GM23338 (cell line): ENCODE measurements around the gene TEKT5. TPM values are rescaled to one million over a fixed set of nuclear protein-coding genes. Genes with fewer than 3 reads are reported as not detected.

Source experiments
- ATAC-seq: fragments of 200-7000 bp; cut with Tn5 transposase; 3 replicates; pipeline ENCODE4 v1.9.1; 2020
- DNase-seq: peaks from one replicate; pipeline ENCODE4 v3.0.0-alpha.2; 2015; ENCODE audit warnings: low spot score
- H2AFZ ChIP-seq: fragments of 200-600 bp; sonication (generic); 2 replicates; pipeline ENCODE4 v1.8.0; 2016; ENCODE audit warnings: antibody characterized with exemption, mild to moderate bottlenecking, moderate library complexity
- H3F3A ChIP-seq: fragments of 200-600 bp; sonication (generic); replicated peaks from 2 replicates; pipeline ENCODE4 v1.8.0; 2017; ENCODE audit warnings: antibody characterized with exemption, mixed run types, low read depth
- H3K27ac ChIP-seq: fragments of 200-600 bp; sonication (generic); 2 replicates; pipeline ENCODE4 v1.6.1; 2016; ENCODE audit warnings: low read depth
- H3K27me3 ChIP-seq: fragments of 200-600 bp; sonication (generic); 2 replicates; pipeline ENCODE4 v1.8.0; 2016; ENCODE audit warnings: mild to moderate bottlenecking, mixed run types, moderate library complexity; ENCODE audit not compliant: insufficient read depth
- H3K36me3 ChIP-seq: fragments of 200-600 bp; sonication (generic); 2 replicates; pipeline ENCODE4 v1.8.0; 2016; ENCODE audit warnings: mild to moderate bottlenecking; ENCODE audit not compliant: insufficient read depth
- H3K4me1 ChIP-seq: fragments of 200-600 bp; sonication (generic); 2 replicates; pipeline ENCODE4 v1.8.0; 2016; ENCODE audit warnings: mild to moderate bottlenecking, moderate library complexity; ENCODE audit not compliant: insufficient read depth
- H3K4me2 ChIP-seq: fragments of 200-600 bp; sonication (generic); 2 replicates; pipeline ENCODE4 v1.7.1; 2017; ENCODE audit warnings: mixed run types
- H3K4me3 ChIP-seq: fragments of 200-600 bp; sonication (generic); 2 replicates; pipeline ENCODE4 v1.6.1; 2016; ENCODE audit warnings: mixed run types
- H3K79me2 ChIP-seq: fragments of 200-600 bp; sonication (generic); replicated peaks from 2 replicates; pipeline ENCODE4 v1.8.0; 2017; ENCODE audit warnings: mild to moderate bottlenecking; ENCODE audit not compliant: insufficient read depth
- H3K9me2 ChIP-seq: fragments of 200-600 bp; sonication (generic); 2 replicates; pipeline ENCODE4 v1.8.0; 2017; ENCODE audit not compliant: insufficient read depth
- H4K20me1 ChIP-seq: fragments of 200-600 bp; sonication (generic); replicated peaks from 2 replicates; pipeline ENCODE4 v1.8.0; 2017; ENCODE audit warnings: mild to moderate bottlenecking; ENCODE audit not compliant: insufficient read depth
- H3K27ac Mint-ChIP-seq: 2 replicates; pipeline ENCODE4 v1.8.0; 2020; ENCODE audit warnings: inconsistent platforms, mild to moderate bottlenecking, moderate library complexity, mixed read lengths
- H3K27me3 Mint-ChIP-seq: 3 replicates; pipeline ENCODE4 v1.8.0; 2022; ENCODE audit warnings: low read depth, mild to moderate bottlenecking, moderate library complexity, mixed read lengths, inconsistent platforms; ENCODE audit not compliant: insufficient read depth, poor library complexity
- H3K36me3 Mint-ChIP-seq: 3 replicates; pipeline ENCODE4 v1.8.0; 2021; ENCODE audit warnings: low read depth, mild to moderate bottlenecking, inconsistent platforms, moderate library complexity, mixed read lengths
- H3K4me1 Mint-ChIP-seq: 3 replicates; pipeline ENCODE4 v1.8.0; 2020; ENCODE audit warnings: mild to moderate bottlenecking, inconsistent platforms, mixed read lengths
- H3K4me3 Mint-ChIP-seq: 3 replicates; pipeline ENCODE4 v1.8.0; 2021; ENCODE audit warnings: moderate library complexity, mild to moderate bottlenecking, inconsistent platforms, mixed read lengths
- H3K9me3 Mint-ChIP-seq: 3 replicates; pipeline ENCODE4 v1.8.0; 2020; ENCODE audit warnings: moderate library complexity, mild to moderate bottlenecking, inconsistent platforms, mixed read lengths
- CREB1 ChIP-seq: fragments of 250-450 bp; sonication (Bioruptor Pico); IDR thresholded peaks from 2 replicates; pipeline ENCODE4 v1.5.0; 2020; ENCODE audit warnings: low read depth, mild to moderate bottlenecking, moderate library complexity
- EZH2 ChIP-seq: fragments of 200-600 bp; sonication (generic); IDR thresholded peaks from one replicate; pipeline ENCODE4 v1.8.0; 2017; ENCODE audit warnings: antibody characterized with exemption, mild to moderate bottlenecking, low read depth; ENCODE audit not compliant: unreplicated experiment
- EZH2phosphoT487 ChIP-seq: fragments of 200-600 bp; sonication (generic); IDR thresholded peaks from one replicate; pipeline ENCODE4 v1.8.1; 2018; ENCODE audit warnings: antibody characterized with exemption; ENCODE audit not compliant: unreplicated experiment
- JUNB ChIP-seq: IDR thresholded peaks from one replicate; pipeline ENCODE4 v1.6.1; 2016; ENCODE audit warnings: antibody characterized with exemption; ENCODE audit not compliant: unreplicated experiment
- NANOG ChIP-seq: IDR thresholded peaks from 2 replicates; pipeline ENCODE4 v1.6.1; 2016; ENCODE audit warnings: antibody characterized with exemption, borderline replicate concordance
- POLR2AphosphoS5 ChIP-seq: IDR thresholded peaks from 2 replicates; pipeline ENCODE4 v1.6.1; 2016; ENCODE audit warnings: antibody characterized with exemption, low read depth
- STAT1 ChIP-seq: IDR thresholded peaks from one replicate; pipeline ENCODE4 v1.6.1; 2016; ENCODE audit warnings: antibody characterized with exemption; ENCODE audit not compliant: unreplicated experiment
- ZNF114 ChIP-seq: fragments of 250-450 bp; sonication (Bioruptor Pico); IDR thresholded peaks from 2 replicates; pipeline ENCODE4 v1.5.0; 2020; ENCODE audit warnings: mild to moderate bottlenecking, moderate library complexity
- ZNF331 ChIP-seq: fragments of 250-450 bp; sonication (Bioruptor Pico); IDR thresholded peaks from 2 replicates; pipeline ENCODE4 v1.5.0; 2020; ENCODE audit warnings: low read depth, mild to moderate bottlenecking, moderate library complexity
- polyA plus RNA-seq: library from polyadenylated mRNA; unstranded; fragments of >200 nt; fragmentation: Nextera tagmentation; extraction: Ambion mirVana; gene quantifications from 2 replicates; pipeline ENCODE4 v1.2.1, GENCODE V29; 2016
- total RNA-seq: library from RNA; depleted of rRNA; stranded (reverse); fragments of >200 nt; shearing (Covaris generic); gene quantifications from 2 replicates; pipeline ENCODE4 v1.2.3, GENCODE V29; 2014
- TF ChIP-seq, protein P1 (sequence below), 2 experiments: fragments of 200-600 bp in 1 of 2; sonication (generic) in 1 of 2; conservative IDR thresholded peaks; 2 replicates each; pipeline versions ENCODE4 v1.5.1 to v1.6.1; 2016 to 2017; ENCODE audit warnings: antibody characterized with exemption in 2 of 2, low read depth in 2 of 2, mild to moderate bottlenecking in 2 of 2, moderate library complexity in 1 of 2
- TF ChIP-seq, protein P2 (sequence below): IDR thresholded peaks from one replicate; pipeline ENCODE4 v1.6.1; 2018; ENCODE audit warnings: antibody characterized with exemption; ENCODE audit not compliant: unreplicated experiment

The TEKT5 gene
- total and polyA plus RNA-seq, 2 experiments from 2014 or later = 0.52 TPM; not detected in 1

DNA sequence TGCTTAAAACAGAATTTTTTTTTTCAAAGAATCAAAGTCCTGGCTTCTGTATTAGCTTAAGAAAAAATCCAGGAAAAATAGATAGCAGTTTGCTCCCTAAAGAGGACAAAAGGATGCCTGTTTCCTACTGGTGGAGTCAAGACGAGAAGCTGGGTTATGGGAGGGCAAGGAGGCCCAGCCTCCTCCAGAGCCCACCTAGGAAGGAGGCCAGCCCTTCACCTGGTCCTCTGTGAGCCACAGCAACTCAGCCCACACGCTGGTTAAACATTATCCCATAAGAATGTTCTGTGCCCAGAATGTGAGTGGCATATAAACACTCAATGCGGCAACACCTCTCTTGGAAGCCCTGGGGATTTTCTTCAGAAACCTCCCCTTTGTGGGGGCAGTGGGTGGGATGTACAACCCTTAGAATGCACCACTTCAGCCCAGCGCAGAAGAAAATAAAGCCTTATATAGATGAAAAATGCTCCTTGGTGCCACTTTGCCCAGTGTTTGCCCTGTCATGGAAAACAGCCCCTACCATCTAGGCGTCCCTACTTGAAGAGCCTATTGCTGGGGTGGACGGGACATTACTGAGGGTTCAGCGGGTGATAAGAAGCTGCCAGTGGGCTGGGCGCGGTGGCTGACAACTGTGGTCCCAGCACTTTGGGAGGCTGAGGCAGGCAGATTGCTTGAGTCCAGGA, 48.0 kb downstream of the TEKT5 start (continued):
- TF ChIP-seq, protein P1, sequence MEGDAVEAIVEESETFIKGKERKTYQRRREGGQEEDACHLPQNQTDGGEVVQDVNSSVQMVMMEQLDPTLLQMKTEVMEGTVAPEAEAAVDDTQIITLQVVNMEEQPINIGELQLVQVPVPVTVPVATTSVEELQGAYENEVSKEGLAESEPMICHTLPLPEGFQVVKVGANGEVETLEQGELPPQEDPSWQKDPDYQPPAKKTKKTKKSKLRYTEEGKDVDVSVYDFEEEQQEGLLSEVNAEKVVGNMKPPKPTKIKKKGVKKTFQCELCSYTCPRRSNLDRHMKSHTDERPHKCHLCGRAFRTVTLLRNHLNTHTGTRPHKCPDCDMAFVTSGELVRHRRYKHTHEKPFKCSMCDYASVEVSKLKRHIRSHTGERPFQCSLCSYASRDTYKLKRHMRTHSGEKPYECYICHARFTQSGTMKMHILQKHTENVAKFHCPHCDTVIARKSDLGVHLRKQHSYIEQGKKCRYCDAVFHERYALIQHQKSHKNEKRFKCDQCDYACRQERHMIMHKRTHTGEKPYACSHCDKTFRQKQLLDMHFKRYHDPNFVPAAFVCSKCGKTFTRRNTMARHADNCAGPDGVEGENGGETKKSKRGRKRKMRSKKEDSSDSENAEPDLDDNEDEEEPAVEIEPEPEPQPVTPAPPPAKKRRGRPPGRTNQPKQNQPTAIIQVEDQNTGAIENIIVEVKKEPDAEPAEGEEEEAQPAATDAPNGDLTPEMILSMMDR (conservative IDR thresholded peaks at IDR 0.05; ENCODE audit: low read depth in 2 of 2) = no peak
- TF ChIP-seq ZNF331 = no peak
- no peak for TF ChIP-seq JUNB
- TF ChIP-seq POLR2AphosphoS5 = no peak
- TF ChIP-seq NANOG = no peak
- TF ChIP-seq ZNF114 (CRISPR knock-in tag) = no peak
- TF ChIP-seq CREB1 = no peak
- TF ChIP-seq STAT1 = no peak
- TF ChIP-seq, protein P2, sequence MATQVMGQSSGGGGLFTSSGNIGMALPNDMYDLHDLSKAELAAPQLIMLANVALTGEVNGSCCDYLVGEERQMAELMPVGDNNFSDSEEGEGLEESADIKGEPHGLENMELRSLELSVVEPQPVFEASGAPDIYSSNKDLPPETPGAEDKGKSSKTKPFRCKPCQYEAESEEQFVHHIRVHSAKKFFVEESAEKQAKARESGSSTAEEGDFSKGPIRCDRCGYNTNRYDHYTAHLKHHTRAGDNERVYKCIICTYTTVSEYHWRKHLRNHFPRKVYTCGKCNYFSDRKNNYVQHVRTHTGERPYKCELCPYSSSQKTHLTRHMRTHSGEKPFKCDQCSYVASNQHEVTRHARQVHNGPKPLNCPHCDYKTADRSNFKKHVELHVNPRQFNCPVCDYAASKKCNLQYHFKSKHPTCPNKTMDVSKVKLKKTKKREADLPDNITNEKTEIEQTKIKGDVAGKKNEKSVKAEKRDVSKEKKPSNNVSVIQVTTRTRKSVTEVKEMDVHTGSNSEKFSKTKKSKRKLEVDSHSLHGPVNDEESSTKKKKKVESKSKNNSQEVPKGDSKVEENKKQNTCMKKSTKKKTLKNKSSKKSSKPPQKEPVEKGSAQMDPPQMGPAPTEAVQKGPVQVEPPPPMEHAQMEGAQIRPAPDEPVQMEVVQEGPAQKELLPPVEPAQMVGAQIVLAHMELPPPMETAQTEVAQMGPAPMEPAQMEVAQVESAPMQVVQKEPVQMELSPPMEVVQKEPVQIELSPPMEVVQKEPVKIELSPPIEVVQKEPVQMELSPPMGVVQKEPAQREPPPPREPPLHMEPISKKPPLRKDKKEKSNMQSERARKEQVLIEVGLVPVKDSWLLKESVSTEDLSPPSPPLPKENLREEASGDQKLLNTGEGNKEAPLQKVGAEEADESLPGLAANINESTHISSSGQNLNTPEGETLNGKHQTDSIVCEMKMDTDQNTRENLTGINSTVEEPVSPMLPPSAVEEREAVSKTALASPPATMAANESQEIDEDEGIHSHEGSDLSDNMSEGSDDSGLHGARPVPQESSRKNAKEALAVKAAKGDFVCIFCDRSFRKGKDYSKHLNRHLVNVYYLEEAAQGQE = no peak

DNA sequence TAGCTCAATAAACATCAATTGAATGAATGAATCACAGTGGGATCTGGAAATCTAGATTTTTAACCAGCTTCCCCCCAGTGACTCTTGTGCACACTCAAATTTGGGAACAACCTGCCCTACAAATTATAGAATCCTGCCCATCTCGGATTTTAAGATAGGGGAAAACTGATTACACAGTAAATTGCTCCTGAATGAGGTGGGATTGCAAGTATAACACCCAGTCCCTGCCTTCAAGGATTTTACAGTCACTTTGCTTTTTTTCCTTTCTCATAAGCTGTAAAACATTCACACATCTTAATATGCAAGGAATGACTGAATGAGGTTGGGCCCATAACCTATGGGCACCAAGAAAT, 48.5 kb downstream of the TEKT5 start:
- H3K4me1 Mint-ChIP-seq = peaks cover 21% of the 10 kb centered on the region
- H3K27me3 Mint-ChIP-seq = no peaks in the 10 kb centered on the region
- Histone ChIP-seq H3K36me3 (no peaks in the 10 kb centered on the region), H3K4me1 (peaks cover 14% of the 10 kb centered on the region; the same call in 1 of the 2 replicates), H2AFZ (no peak overlapping the region), H3K4me3 (no peak overlapping the region), H3K27me3 (no peaks in the 10 kb centered on the region), H3K9me2 (no peaks in the 10 kb centered on the region), H4K20me1 (no peaks in the 10 kb centered on the region), H3K79me2 (no peaks in the 10 kb centered on the region), H3K4me2 (no peak overlapping the region), H3K27ac (no peak overlapping the region), H3F3A (0 out of 2 replicates have a peak, but pooled peaks cover 5% of the 10 kb centered on the region)
- no peak overlapping the region for H3K4me3 Mint-ChIP-seq
- DNase-seq (no peak), ATAC-seq (no peak)
- no peaks in the 10 kb centered on the region for H3K9me3 Mint-ChIP-seq
- H3K36me3 Mint-ChIP-seq = no peaks in the 10 kb centered on the region
- no peak overlapping the region for H3K27ac Mint-ChIP-seq
- no peak for TF ChIP-seq EZH2phosphoT487
- TF ChIP-seq, protein P1 (conservative IDR thresholded peaks at IDR 0.05; ENCODE audit: low read depth in 2 of 2) = no peak
- no peak for TF ChIP-seq STAT1
- TF ChIP-seq ZNF331 = no peak
- TF ChIP-seq EZH2 = no peak
- no peak for TF ChIP-seq ZNF114 (CRISPR knock-in tag)
